A549 (cell line): ENCODE measurements around the gene GTPBP1.

Experiments
- CEBPB ChIP-seq, 2 experiments: fragments of >200 bp in 1 of 2; sonication (Bioruptor Twin) in 1 of 2; formaldehyde crosslinking in 1 of 2; IDR thresholded peaks; 2 replicates each; pipeline ENCODE4 v1.6.1; 2012 to 2016
- EP300 ChIP-seq, 2 experiments: fragments of >200 bp; sonication (Bioruptor Twin); formaldehyde crosslinking; IDR thresholded peaks; 2 replicates in 1 of 2; 3 replicates in 1 of 2; pipeline ENCODE4 v1.6.1; 2016 to 2017
- ESRRA ChIP-seq: fragments of 150-350 bp; IDR thresholded peaks from 2 replicates; pipeline ENCODE4 v1.6.1; 2014; ENCODE audit warnings: mild to moderate bottlenecking, low read length, borderline replicate concordance
- JUNB ChIP-seq: fragments of >200 bp; sonication (Bioruptor Twin); formaldehyde crosslinking; IDR thresholded peaks from 2 replicates; pipeline ENCODE4 v1.6.1; 2016
- KDM1A ChIP-seq: fragments of 200-600 bp; sonication (generic); IDR thresholded peaks from 2 replicates; pipeline ENCODE4 v1.6.1; 2016; ENCODE audit warnings: low read depth, mild to moderate bottlenecking
- MAFK ChIP-seq: fragments of 450-650 bp; IDR thresholded peaks from 2 replicates; pipeline ENCODE4 v1.6.1; 2014; ENCODE audit not compliant: partially characterized antibody
- POLR2A ChIP-seq: IDR thresholded peaks from 2 replicates; pipeline ENCODE4 v1.6.1; 2012; ENCODE audit warnings: mild to moderate bottlenecking, low read length
- RAD21 ChIP-seq, 2 experiments: fragments of >200 bp in 1 of 2; sonication (Bioruptor Twin) in 1 of 2; formaldehyde crosslinking in 1 of 2; IDR thresholded peaks in 1 of 2; conservative IDR thresholded peaks in 1 of 2; 2 replicates in 1 of 2; 3 replicates in 1 of 2; pipeline ENCODE4 v1.6.1; 2012 to 2018; ENCODE audit warnings: inconsistent platforms in 1 of 2
- RCOR1 ChIP-seq: fragments of 150-350 bp; IDR thresholded peaks from 2 replicates; pipeline ENCODE4 v1.6.1; 2014; ENCODE audit warnings: antibody characterized with exemption, low read length, low read depth
- TF ChIP-seq, protein P1 (sequence below): fragments of >200 bp; sonication (Bioruptor Twin); formaldehyde crosslinking; IDR thresholded peaks from 3 replicates; pipeline ENCODE4 v1.5.1; 2016
- TF ChIP-seq, protein P2 (sequence below): IDR thresholded peaks from 2 replicates; pipeline ENCODE4 v1.6.1; 2012
- TF ChIP-seq, protein P3 (sequence below): fragments of 200-600 bp; sonication (generic); IDR thresholded peaks from 2 replicates; pipeline ENCODE4 v1.6.1; 2016; ENCODE audit warnings: antibody characterized with exemption, mild to moderate bottlenecking, moderate library complexity

DNA sequence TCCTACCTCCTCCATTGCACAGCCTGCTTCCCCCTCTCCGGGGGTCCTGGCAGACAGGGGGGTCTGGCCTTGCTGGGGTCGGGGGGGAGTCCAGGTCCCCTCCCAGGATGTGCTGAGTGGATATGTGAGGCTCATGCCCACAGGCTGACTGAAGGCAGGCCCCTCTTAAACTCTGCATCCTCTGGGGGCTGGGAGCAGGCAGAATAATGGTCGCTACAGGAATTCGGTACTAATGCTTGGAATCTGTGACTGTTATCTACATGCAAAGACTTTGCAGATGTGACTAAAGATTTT, 51.7 kb downstream of the GTPBP1 start:
- no peak for TF ChIP-seq RCOR1
- TF ChIP-seq ESRRA, result no peak
- TF ChIP-seq, protein P1, sequence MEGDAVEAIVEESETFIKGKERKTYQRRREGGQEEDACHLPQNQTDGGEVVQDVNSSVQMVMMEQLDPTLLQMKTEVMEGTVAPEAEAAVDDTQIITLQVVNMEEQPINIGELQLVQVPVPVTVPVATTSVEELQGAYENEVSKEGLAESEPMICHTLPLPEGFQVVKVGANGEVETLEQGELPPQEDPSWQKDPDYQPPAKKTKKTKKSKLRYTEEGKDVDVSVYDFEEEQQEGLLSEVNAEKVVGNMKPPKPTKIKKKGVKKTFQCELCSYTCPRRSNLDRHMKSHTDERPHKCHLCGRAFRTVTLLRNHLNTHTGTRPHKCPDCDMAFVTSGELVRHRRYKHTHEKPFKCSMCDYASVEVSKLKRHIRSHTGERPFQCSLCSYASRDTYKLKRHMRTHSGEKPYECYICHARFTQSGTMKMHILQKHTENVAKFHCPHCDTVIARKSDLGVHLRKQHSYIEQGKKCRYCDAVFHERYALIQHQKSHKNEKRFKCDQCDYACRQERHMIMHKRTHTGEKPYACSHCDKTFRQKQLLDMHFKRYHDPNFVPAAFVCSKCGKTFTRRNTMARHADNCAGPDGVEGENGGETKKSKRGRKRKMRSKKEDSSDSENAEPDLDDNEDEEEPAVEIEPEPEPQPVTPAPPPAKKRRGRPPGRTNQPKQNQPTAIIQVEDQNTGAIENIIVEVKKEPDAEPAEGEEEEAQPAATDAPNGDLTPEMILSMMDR, result no peak
- TF ChIP-seq POLR2A, result no peak
- no peak for TF ChIP-seq CEBPB (IDR thresholded peaks at IDR 0.05)
- TF ChIP-seq EP300 (IDR thresholded peaks at IDR 0.05), result no peak
- TF ChIP-seq KDM1A, result no peak
- no peak for TF ChIP-seq RAD21 (conservative IDR thresholded peaks at IDR 0.05 in 1 of 2, IDR thresholded peaks at IDR 0.05 in 1 of 2)
- no peak for TF ChIP-seq MAFK
- no peak for TF ChIP-seq JUNB
- TF ChIP-seq, protein P2, sequence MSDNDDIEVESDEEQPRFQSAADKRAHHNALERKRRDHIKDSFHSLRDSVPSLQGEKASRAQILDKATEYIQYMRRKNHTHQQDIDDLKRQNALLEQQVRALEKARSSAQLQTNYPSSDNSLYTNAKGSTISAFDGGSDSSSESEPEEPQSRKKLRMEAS, result no peak
- TF ChIP-seq, protein P3, sequence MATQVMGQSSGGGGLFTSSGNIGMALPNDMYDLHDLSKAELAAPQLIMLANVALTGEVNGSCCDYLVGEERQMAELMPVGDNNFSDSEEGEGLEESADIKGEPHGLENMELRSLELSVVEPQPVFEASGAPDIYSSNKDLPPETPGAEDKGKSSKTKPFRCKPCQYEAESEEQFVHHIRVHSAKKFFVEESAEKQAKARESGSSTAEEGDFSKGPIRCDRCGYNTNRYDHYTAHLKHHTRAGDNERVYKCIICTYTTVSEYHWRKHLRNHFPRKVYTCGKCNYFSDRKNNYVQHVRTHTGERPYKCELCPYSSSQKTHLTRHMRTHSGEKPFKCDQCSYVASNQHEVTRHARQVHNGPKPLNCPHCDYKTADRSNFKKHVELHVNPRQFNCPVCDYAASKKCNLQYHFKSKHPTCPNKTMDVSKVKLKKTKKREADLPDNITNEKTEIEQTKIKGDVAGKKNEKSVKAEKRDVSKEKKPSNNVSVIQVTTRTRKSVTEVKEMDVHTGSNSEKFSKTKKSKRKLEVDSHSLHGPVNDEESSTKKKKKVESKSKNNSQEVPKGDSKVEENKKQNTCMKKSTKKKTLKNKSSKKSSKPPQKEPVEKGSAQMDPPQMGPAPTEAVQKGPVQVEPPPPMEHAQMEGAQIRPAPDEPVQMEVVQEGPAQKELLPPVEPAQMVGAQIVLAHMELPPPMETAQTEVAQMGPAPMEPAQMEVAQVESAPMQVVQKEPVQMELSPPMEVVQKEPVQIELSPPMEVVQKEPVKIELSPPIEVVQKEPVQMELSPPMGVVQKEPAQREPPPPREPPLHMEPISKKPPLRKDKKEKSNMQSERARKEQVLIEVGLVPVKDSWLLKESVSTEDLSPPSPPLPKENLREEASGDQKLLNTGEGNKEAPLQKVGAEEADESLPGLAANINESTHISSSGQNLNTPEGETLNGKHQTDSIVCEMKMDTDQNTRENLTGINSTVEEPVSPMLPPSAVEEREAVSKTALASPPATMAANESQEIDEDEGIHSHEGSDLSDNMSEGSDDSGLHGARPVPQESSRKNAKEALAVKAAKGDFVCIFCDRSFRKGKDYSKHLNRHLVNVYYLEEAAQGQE, result no peak
